HG03196 (cell line): ENCODE measurements around the gene STKLD1.

Experiments
- ATAC-seq: cut with Tn5 transposase; IDR thresholded peaks from one replicate; pipeline ENCODE4 v1.9.1; 2021; ENCODE audit not compliant: unreplicated experiment

Gene STKLD1

GRCh38 chr9:133344979-133345378 is 31.2 kb upstream of the STKLD1 start:
- ATAC-seq: no peak

GRCh38 chr9:133345596-133345995 is 30.6 kb upstream of the STKLD1 start:
- ATAC-seq: no peak

- no peak for ATAC-seq
Measured at GRCh38 chr9:133346021-133346785, 30.0 kb upstream of the STKLD1 start.

GRCh38 chr9:133347515-133347984 is 28.6 kb upstream of the STKLD1 start:
- ATAC-seq: peak; percentile 26

- ATAC-seq: peak; percentile 74
Measured at GRCh38 chr9:133347985-133348717, 28.0 kb upstream of the STKLD1 start, which contains the start of the genes MED22 and RPL7A. MED22 (minus strand) TSS chr9:133348131; CDS start chr9:133346662, 1,469 bp downstream. RPL7A (plus strand) TSS chr9:133348218; CDS start chr9:133348244, 26 bp downstream.

GRCh38 chr9:133348718-133349573 is 27.2 kb upstream of the STKLD1 start:
- ATAC-seq: no peak

- no peak for ATAC-seq
Measured at GRCh38 chr9:133349965-133350616, 26.1 kb upstream of the STKLD1 start.

- ATAC-seq: no peak
Measured at GRCh38 chr9:133351526-133351907, 24.6 kb upstream of the STKLD1 start.

- no peak for ATAC-seq
Measured at GRCh38 chr9:133351908-133352634, 24.1 kb upstream of the STKLD1 start.

- ATAC-seq: no peak
Measured at GRCh38 chr9:133352635-133353340, 23.4 kb upstream of the STKLD1 start.

- no peak for ATAC-seq
Measured at GRCh38 chr9:133353548-133353947, 22.6 kb upstream of the STKLD1 start.

- ATAC-seq: no peak
Measured at GRCh38 chr9:133354766-133355165, 21.4 kb upstream of the STKLD1 start.

- peak; percentile 28 for ATAC-seq
Measured at GRCh38 chr9:133355881-133356357, 20.2 kb upstream of the STKLD1 start.

GRCh38 chr9:133356391-133357091 is 19.6 kb upstream of the STKLD1 start, which contains the start of the genes SURF1 and SURF2:
SURF1 (minus strand) TSS chr9:133356487; CDS start chr9:133356453, 34 bp downstream.
SURF2 (plus strand) TSS chr9:133356550; CDS start chr9:133356593, 43 bp downstream.
- ATAC-seq: peak; percentile 60

- no peak for ATAC-seq
Measured at GRCh38 chr9:133357656-133358055, 18.5 kb upstream of the STKLD1 start.

- no peak for ATAC-seq
Measured at GRCh38 chr9:133359399-133360175, 16.6 kb upstream of the STKLD1 start.
